AML-193 (cell line): ENCODE measurements around the gene YJEFN3.
A peak's percentile ranks its signal among the peaks of the same experiment; 100 is the strongest.

ENCODE experiments used
- DNase-seq, 2 experiments: peaks; one replicate each; lab custom pipeline; 2025; lab: John Stamatoyannopoulos, UW

YJEFN3 gene

GRCh38 chr19:19528721-19529490 is at the start of gene YJEFN3:
YJEFN3 (plus strand) TSS chr19:19528911; CDS start chr19:19528933, 22 bp downstream.
- DNase-seq, result no peak

GRCh38 chr19:19480688-19481087 is 48.0 kb upstream of the YJEFN3 start:
- no peak for DNase-seq

- no peak for DNase-seq
Observed at GRCh38 chr19:19482809-19483596, 45.7 kb upstream of the YJEFN3 start.

- no peak for DNase-seq
Observed at GRCh38 chr19:19485161-19485997, 43.3 kb upstream of the YJEFN3 start.

- DNase-seq, result no peak
Observed at GRCh38 chr19:19485998-19486290, 42.8 kb upstream of the YJEFN3 start.

- no peak for DNase-seq
Observed at GRCh38 chr19:19486343-19487076, 42.2 kb upstream of the YJEFN3 start.

- no peak for DNase-seq
Observed at GRCh38 chr19:19487077-19487949, 41.4 kb upstream of the YJEFN3 start.

GRCh38 chr19:19487950-19488874 is 40.5 kb upstream of the YJEFN3 start:
- no peak for DNase-seq

GRCh38 chr19:19488875-19489690 is 39.6 kb upstream of the YJEFN3 start:
- DNase-seq, result peak; percentile 65 to 82

GRCh38 chr19:19489804-19490204 is 38.9 kb upstream of the YJEFN3 start:
- no peak for DNase-seq

- DNase-seq, result peak; percentile 69 to 79
Observed at GRCh38 chr19:19490214-19490968, 38.3 kb upstream of the YJEFN3 start.

- DNase-seq, result no peak
Observed at GRCh38 chr19:19491321-19492025, 37.2 kb upstream of the YJEFN3 start.

GRCh38 chr19:19492026-19492610 is 36.6 kb upstream of the YJEFN3 start:
- DNase-seq, result no peak

GRCh38 chr19:19493841-19494546 is 34.7 kb upstream of the YJEFN3 start:
- no peak for DNase-seq

- no peak for DNase-seq
Observed at GRCh38 chr19:19495614-19496603, 32.8 kb upstream of the YJEFN3 start.
